ENCODE measurements around the gene OR5V1. TPM values are rescaled to one million over a fixed set of nuclear protein-coding genes. Genes with fewer than 3 reads are reported as not detected.
"Not testable (repeated sequence)": the region's sequence is repeated elsewhere in the genome, so short reads cannot be mapped to it uniquely, and the experiment has no call there.

Gene OR5V1
- total and polyA plus RNA-seq, 2 experiments from 2014 or later, result not detected

DNA sequence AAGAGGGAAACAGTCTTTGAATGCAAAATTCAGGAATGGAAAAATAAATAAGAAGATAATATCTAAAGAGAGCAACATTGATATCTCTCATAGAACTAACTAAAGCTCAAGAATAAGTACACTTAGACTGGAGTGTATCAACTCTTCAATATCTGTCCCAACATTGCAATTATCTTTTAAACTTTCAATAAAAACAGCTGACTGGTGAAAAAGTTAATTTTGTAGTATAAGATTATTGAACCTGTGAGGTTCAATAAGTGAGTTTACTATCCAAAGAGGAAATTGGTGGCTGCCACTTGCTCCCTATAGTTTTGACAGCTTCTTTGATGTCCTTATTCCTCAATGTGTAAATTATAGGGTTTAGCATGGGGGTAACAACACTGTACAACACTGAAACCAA lies 13.7 kb downstream of the OR5V1 start:
- DNase-seq (ENCODE audit: low spot score), result no peak
- H3K27me3 Mint-ChIP-seq (ENCODE audit: insufficient read depth, low read depth, poor library complexity), result no peaks in the 10 kb centered on the region
- H3K4me3 ChIP-seq, result no peak overlapping the region
- H3K36me3 Mint-ChIP-seq (ENCODE audit: low read depth), result no peaks in the 10 kb centered on the region
- no peak overlapping the region for H2AFZ ChIP-seq
- H3K27ac ChIP-seq (ENCODE audit: low read depth), result no peak overlapping the region
- no peaks in the 10 kb centered on the region for H3K27me3 ChIP-seq (ENCODE audit: insufficient read depth)
- peaks cover 8% of the 10 kb centered on the region for H3K4me1 Mint-ChIP-seq
- no peaks in the 10 kb centered on the region for H3F3A ChIP-seq (replicated peaks; ENCODE audit: low read depth)
- no peak overlapping the region for H3K27ac Mint-ChIP-seq
- H3K4me3 Mint-ChIP-seq, result no peak overlapping the region
- no peaks in the 10 kb centered on the region for H3K9me3 Mint-ChIP-seq
- H3K9me2 ChIP-seq (ENCODE audit: insufficient read depth), result no peaks in the 10 kb centered on the region
- H4K20me1 ChIP-seq (replicated peaks; ENCODE audit: insufficient read depth), result no peaks in the 10 kb centered on the region
- no peaks in the 10 kb centered on the region for H3K79me2 ChIP-seq (replicated peaks; ENCODE audit: insufficient read depth)
- no peak overlapping the region for H3K4me2 ChIP-seq
- no peak for TF ChIP-seq NANOG (IDR thresholded peaks at IDR 0.05; ENCODE audit: borderline replicate concordance)
- TF ChIP-seq, protein P1, sequence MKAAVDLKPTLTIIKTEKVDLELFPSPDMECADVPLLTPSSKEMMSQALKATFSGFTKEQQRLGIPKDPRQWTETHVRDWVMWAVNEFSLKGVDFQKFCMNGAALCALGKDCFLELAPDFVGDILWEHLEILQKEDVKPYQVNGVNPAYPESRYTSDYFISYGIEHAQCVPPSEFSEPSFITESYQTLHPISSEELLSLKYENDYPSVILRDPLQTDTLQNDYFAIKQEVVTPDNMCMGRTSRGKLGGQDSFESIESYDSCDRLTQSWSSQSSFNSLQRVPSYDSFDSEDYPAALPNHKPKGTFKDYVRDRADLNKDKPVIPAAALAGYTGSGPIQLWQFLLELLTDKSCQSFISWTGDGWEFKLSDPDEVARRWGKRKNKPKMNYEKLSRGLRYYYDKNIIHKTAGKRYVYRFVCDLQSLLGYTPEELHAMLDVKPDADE (IDR thresholded peaks at IDR 0.05), result no peak
- TF ChIP-seq, protein P2, sequence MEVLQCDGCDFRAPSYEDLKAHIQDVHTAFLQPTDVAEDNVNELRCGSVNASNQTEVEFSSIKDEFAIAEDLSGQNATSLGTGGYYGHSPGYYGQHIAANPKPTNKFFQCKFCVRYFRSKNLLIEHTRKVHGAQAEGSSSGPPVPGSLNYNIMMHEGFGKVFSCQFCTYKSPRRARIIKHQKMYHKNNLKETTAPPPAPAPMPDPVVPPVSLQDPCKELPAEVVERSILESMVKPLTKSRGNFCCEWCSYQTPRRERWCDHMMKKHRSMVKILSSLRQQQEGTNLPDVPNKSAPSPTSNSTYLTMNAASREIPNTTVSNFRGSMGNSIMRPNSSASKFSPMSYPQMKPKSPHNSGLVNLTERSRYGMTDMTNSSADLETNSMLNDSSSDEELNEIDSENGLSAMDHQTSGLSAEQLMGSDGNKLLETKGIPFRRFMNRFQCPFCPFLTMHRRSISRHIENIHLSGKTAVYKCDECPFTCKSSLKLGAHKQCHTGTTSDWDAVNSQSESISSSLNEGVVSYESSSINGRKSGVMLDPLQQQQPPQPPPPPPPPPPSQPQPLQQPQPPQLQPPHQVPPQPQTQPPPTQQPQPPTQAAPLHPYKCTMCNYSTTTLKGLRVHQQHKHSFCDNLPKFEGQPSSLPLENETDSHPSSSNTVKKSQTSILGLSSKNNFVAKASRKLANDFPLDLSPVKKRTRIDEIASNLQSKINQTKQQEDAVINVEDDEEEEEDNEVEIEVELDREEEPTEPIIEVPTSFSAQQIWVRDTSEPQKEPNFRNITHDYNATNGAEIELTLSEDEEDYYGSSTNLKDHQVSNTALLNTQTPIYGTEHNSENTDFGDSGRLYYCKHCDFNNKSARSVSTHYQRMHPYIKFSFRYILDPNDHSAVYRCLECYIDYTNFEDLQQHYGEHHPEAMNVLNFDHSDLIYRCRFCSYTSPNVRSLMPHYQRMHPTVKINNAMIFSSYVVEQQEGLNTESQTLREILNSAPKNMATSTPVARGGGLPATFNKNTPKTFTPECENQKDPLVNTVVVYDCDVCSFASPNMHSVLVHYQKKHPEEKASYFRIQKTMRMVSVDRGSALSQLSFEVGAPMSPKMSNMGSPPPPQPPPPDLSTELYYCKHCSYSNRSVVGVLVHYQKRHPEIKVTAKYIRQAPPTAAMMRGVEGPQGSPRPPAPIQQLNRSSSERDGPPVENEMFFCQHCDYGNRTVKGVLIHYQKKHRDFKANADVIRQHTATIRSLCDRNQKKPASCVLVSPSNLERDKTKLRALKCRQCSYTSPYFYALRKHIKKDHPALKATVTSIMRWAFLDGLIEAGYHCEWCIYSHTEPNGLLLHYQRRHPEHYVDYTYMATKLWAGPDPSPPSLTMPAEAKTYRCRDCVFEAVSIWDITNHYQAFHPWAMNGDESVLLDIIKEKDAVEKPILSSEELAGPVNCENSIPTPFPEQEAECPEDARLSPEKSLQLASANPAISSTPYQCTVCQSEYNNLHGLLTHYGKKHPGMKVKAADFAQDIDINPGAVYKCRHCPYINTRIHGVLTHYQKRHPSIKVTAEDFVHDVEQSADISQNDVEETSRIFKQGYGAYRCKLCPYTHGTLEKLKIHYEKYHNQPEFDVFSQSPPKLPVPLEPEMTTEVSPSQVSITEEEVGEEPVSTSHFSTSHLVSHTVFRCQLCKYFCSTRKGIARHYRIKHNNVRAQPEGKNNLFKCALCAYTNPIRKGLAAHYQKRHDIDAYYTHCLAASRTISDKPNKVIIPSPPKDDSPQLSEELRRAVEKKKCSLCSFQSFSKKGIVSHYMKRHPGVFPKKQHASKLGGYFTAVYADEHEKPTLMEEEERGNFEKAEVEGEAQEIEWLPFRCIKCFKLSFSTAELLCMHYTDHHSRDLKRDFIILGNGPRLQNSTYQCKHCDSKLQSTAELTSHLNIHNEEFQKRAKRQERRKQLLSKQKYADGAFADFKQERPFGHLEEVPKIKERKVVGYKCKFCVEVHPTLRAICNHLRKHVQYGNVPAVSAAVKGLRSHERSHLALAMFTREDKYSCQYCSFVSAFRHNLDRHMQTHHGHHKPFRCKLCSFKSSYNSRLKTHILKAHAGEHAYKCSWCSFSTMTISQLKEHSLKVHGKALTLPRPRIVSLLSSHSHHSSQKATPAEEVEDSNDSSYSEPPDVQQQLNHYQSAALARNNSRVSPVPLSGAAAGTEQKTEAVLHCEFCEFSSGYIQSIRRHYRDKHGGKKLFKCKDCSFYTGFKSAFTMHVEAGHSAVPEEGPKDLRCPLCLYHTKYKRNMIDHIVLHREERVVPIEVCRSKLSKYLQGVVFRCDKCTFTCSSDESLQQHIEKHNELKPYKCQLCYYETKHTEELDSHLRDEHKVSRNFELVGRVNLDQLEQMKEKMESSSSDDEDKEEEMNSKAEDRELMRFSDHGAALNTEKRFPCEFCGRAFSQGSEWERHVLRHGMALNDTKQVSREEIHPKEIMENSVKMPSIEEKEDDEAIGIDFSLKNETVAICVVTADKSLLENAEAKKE (CRISPR knock-in tag; IDR thresholded peaks at IDR 0.05), result no peak
- TF ChIP-seq, protein P3, sequence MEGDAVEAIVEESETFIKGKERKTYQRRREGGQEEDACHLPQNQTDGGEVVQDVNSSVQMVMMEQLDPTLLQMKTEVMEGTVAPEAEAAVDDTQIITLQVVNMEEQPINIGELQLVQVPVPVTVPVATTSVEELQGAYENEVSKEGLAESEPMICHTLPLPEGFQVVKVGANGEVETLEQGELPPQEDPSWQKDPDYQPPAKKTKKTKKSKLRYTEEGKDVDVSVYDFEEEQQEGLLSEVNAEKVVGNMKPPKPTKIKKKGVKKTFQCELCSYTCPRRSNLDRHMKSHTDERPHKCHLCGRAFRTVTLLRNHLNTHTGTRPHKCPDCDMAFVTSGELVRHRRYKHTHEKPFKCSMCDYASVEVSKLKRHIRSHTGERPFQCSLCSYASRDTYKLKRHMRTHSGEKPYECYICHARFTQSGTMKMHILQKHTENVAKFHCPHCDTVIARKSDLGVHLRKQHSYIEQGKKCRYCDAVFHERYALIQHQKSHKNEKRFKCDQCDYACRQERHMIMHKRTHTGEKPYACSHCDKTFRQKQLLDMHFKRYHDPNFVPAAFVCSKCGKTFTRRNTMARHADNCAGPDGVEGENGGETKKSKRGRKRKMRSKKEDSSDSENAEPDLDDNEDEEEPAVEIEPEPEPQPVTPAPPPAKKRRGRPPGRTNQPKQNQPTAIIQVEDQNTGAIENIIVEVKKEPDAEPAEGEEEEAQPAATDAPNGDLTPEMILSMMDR (conservative IDR thresholded peaks at IDR 0.05; ENCODE audit: low read depth in 2 of 2), result no peak
- ATAC-seq, result no peak
- H3K36me3 ChIP-seq (ENCODE audit: insufficient read depth), result no peaks in the 10 kb centered on the region
- no peaks in the 10 kb centered on the region for H3K4me1 ChIP-seq (ENCODE audit: insufficient read depth)

DNA sequence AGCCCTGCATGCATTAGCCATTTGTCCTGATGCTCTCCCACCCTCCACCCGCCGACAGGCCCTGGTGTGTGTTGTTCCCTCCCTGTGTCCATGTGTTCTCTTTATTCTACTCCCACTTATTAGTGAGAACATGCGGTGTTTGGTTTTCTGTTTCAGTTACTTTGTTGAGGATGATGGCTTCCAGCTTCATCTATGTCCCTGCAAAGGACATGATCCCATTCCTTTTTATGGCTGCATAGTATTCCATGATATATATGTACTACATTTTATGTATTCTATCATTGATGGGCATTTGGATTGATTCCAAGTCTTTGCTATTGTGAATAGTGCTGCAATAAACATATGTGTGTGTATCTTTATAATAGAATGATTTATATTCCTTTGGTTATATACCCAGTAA lies 19.3 kb downstream of the OR5V1 start:
- H3K27me3 Mint-ChIP-seq (ENCODE audit: insufficient read depth, low read depth, poor library complexity); H3K4me2 ChIP-seq; H3K27ac ChIP-seq (ENCODE audit: low read depth); H3K4me3 Mint-ChIP-seq; H2AFZ ChIP-seq; H3K79me2 ChIP-seq (replicated peaks; ENCODE audit: insufficient read depth); H3K27me3 ChIP-seq (ENCODE audit: insufficient read depth); H4K20me1 ChIP-seq (replicated peaks; ENCODE audit: insufficient read depth); H3K4me3 ChIP-seq; ATAC-seq; H3K9me2 ChIP-seq (ENCODE audit: insufficient read depth); H3K4me1 ChIP-seq (ENCODE audit: insufficient read depth); H3K9me3 Mint-ChIP-seq; DNase-seq (ENCODE audit: low spot score); H3K27ac Mint-ChIP-seq; H3K36me3 ChIP-seq (ENCODE audit: insufficient read depth); H3F3A ChIP-seq (replicated peaks; ENCODE audit: low read depth); H3K36me3 Mint-ChIP-seq (ENCODE audit: low read depth); H3K4me1 Mint-ChIP-seq: not testable (repeated sequence)
